ENCODE results near the gene CFAP410. TPM values are rescaled to one million over a fixed set of nuclear protein-coding genes. Genes with fewer than 3 reads are reported as not detected.
"Not testable (repeated sequence)": the region's sequence is repeated elsewhere in the genome, so short reads cannot be mapped to it uniquely, and the experiment has no call there.

CFAP410 gene
- total RNA-seq, 2 donors from 2014 or later: 48.8 to 51.3 TPM

DNA sequence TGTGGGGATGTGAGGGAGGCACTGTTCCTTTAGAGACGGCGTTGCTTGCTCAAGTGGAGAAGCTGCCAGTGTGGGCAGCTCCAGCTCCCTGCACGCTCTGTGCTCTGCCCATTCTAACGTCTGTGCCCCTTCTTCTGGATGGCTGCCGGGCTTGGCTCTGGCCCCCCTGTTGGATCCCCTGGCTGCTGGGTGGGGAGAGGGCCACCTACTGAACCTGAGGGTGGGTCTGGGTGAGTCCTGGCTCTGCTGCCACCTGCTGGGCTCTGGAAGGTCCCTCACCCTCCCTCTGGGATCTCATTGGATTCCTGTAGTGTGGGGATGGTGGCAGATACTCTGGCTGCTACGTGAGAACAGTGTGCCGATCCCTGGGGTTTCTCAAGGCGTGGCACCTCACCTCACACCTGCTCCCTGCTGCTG is 34.3 kb downstream of the CFAP410 start:
- TF ChIP-seq, protein P1, sequence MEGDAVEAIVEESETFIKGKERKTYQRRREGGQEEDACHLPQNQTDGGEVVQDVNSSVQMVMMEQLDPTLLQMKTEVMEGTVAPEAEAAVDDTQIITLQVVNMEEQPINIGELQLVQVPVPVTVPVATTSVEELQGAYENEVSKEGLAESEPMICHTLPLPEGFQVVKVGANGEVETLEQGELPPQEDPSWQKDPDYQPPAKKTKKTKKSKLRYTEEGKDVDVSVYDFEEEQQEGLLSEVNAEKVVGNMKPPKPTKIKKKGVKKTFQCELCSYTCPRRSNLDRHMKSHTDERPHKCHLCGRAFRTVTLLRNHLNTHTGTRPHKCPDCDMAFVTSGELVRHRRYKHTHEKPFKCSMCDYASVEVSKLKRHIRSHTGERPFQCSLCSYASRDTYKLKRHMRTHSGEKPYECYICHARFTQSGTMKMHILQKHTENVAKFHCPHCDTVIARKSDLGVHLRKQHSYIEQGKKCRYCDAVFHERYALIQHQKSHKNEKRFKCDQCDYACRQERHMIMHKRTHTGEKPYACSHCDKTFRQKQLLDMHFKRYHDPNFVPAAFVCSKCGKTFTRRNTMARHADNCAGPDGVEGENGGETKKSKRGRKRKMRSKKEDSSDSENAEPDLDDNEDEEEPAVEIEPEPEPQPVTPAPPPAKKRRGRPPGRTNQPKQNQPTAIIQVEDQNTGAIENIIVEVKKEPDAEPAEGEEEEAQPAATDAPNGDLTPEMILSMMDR (IDR thresholded peaks at IDR 0.05): peak; percentile 51
- H3K36me3 ChIP-seq: peaks cover 3% of the 10 kb centered on the region
- H3K27me3 ChIP-seq (replicated peaks; ENCODE audit: insufficient read depth): no peaks in the 10 kb centered on the region
- no peak for DNase-seq (ENCODE audit: low spot score)
- no peak for ATAC-seq (ENCODE audit: insufficient number of reproducible peaks, low FRiP score, low read depth)
- H3K4me1 ChIP-seq (ENCODE audit: control insufficient read depth in 1 of 2, low read depth in 2 of 2): peaks cover 23 to 45% of the 10 kb centered on the region in 2 donors
- H3K4me3 ChIP-seq: no peak overlapping the region
- H3K27ac ChIP-seq: no peak overlapping the region
- H3K9me3 ChIP-seq: no peaks in the 10 kb centered on the region

DNA sequence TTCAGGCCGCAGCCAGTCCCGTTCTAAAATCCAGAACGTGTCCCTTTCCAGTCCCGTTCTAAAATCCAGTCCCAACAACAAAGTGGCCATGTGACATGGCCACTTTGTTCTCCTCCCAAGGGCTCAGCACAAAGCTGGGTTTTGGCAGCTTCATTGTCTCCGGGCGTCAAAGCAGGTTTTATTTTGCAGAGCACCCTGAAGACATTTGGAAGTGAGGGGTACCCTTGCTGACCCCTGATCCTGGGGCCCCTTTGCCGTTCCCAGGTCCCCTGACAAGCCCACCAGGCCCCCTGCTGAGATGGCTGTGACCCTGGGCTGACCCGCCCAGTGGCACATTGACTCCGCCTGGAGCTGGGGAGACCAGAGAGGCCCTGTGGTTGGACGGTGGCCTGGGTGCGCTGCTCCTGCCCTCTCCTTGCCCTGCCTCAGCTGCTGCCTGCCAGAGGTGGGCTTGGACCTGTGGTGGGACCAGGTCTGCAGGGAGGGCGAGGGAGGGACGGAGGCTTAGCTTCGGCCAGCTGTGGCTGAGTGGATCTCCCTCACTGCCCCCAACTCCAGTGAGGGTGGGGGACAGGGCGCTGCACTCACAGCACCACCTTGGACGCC is 35.1 kb downstream of the CFAP410 start:
- H3K9me3 ChIP-seq: no peaks in the 10 kb centered on the region
- ATAC-seq (ENCODE audit: insufficient number of reproducible peaks, low FRiP score, low read depth) (no peak), DNase-seq (ENCODE audit: low spot score) (no peak)
- H3K27ac ChIP-seq: peak overlapping the region in 1 of 2 donors; percentile 59
- H3K4me1 ChIP-seq (ENCODE audit: control insufficient read depth in 1 of 2, low read depth in 2 of 2): peaks cover 26 to 49% of the 10 kb centered on the region in 2 donors
- no peaks in the 10 kb centered on the region for H3K36me3 ChIP-seq
- TF ChIP-seq, protein P1 (IDR thresholded peaks at IDR 0.05): no peak
- no peak overlapping the region for H3K4me3 ChIP-seq
- no peaks in the 10 kb centered on the region for H3K27me3 ChIP-seq (replicated peaks; ENCODE audit: insufficient read depth)

DNA sequence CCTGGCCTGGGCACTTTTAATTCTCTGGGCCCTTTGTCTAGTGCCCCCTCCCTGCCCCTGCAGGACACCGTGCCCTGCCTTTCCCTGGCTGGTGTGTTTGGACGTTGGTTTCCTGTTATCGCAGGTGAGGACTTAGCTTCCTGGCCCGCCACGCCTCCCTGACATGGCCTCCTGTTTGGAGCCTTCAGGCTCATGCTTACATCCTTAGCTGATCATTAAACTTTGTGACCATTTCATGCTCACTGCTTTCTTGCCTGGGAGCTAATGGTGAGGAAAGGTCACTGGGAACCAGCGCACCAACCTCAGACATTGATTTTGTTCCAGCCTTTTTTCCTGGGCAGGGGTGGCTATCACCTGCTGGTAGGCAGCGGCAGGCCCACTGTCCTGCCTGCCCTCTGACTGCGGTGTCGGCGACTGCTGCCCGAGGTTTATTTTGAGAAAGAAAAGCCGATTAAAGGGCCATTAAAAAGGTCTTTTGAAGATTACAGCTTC is 35.7 kb downstream of the CFAP410 start:
- H3K27ac ChIP-seq: peak overlapping the region; percentile 8 to 59
- no peak for DNase-seq (ENCODE audit: low spot score)
- H3K4me3 ChIP-seq: no peak overlapping the region
- H3K4me1 ChIP-seq (ENCODE audit: control insufficient read depth in 1 of 2, low read depth in 2 of 2): peaks cover 28 to 50% of the 10 kb centered on the region in 2 donors
- H3K9me3 ChIP-seq: no peaks in the 10 kb centered on the region
- ATAC-seq (ENCODE audit: insufficient number of reproducible peaks, low FRiP score, low read depth): no peak
- no peaks in the 10 kb centered on the region for H3K27me3 ChIP-seq (replicated peaks; ENCODE audit: insufficient read depth)
- H3K36me3 ChIP-seq: no peaks in the 10 kb centered on the region
- TF ChIP-seq, protein P1 (IDR thresholded peaks at IDR 0.05): no peak

DNA sequence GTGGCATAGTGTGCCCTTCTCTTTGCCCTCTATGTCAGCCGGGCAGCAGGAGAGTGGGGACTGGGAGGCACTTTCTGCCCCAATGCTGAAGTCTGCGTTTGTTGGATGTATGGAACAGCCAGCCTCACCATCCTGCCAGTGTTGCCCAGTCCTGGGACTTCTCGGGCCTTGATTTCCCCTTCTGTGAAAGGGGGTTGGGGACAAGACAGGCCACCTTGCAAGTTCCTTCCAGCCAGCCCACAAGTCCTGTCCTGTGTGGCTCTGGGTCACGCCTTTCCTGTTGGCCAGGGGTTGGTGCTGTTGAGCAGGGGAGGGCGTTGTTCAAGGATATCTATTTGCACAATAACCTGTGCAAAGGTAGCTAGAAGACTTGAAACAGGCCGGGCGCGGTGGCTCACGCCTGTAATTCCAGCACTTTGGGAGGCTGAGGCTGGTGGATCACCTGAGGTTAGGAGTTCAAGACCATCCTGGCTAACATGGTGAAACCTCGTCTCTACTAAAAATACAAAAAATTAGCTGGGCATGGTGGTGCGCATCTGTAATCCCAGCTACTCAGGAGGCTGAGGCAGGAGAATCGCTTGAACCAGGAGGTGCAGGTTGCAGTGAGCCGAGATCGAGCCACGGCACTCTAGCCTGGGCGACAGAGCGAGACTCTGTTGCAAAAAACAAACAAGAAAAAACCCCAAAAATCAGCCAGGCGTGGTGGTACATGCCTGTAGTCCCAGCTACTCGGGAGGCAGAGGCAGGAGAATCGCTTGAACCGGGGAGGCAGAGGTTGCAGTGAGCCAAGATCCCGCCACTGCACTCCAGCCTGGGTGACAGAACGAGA is 36.4 kb downstream of the CFAP410 start:
- not testable (repeated sequence) for H3K4me3 ChIP-seq; H3K27ac ChIP-seq; H3K36me3 ChIP-seq; H3K9me3 ChIP-seq; DNase-seq (ENCODE audit: low spot score); H3K27me3 ChIP-seq (replicated peaks; ENCODE audit: insufficient read depth); ATAC-seq (ENCODE audit: insufficient number of reproducible peaks, low FRiP score, low read depth)
- H3K4me1 ChIP-seq (ENCODE audit: control insufficient read depth in 1 of 2, low read depth in 2 of 2): peaks cover 28 to 51% of the 10 kb centered on the region in 2 donors

DNA sequence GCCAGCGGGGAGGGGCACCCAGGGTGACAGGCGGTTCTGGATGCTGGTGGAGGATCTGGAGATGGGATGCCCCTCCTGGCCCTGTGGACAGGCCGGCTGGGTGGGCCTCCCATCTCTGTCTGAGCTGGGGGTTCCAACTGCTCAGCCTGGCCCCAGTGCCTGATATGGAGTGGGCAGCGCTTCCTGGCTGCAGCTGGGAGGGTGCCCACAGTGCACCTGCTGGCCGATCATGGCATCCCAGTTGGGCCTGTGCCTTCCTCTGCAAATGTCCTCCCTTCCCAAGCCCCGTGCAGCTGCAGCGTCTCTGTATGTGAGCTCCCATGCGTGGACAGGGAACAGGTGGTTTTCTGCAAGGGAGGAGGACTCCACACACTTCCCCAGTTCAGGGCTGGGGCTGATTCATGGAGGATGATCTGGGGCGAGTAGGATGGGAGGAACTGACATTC is 37.2 kb downstream of the CFAP410 start:
- DNase-seq (ENCODE audit: low spot score): no peak
- Histone ChIP-seq H3K9me3 (no peaks in the 10 kb centered on the region), H3K4me1 (ENCODE audit: control insufficient read depth in 1 of 2, low read depth in 2 of 2) (peaks cover 28 to 57% of the 10 kb centered on the region in 2 donors)

More for the DNA sequence above, 37.2 kb downstream of the CFAP410 start:
- Histone ChIP-seq H3K4me3 (no peak overlapping the region), H3K27me3 (replicated peaks; ENCODE audit: insufficient read depth) (no peaks in the 10 kb centered on the region), H3K36me3 (no peaks in the 10 kb centered on the region), H3K27ac (no peak overlapping the region)
- ATAC-seq (ENCODE audit: insufficient number of reproducible peaks, low FRiP score, low read depth): no peak
- TF ChIP-seq, protein P1 (IDR thresholded peaks at IDR 0.05): no peak
